Ascending aorta (tissue), 2 donors: Measurements from ENCODE around the gene RNF11. TPM values are rescaled to one million over a fixed set of nuclear protein-coding genes. Genes with fewer than 3 reads are reported as not detected.

ENCODE experiments used
- DNase-seq, 2 donors: peaks; one replicate each; pipeline ENCODE4 v3.0.0-alpha.2; 2019; ENCODE audit warnings: low spot score in 2 of 2
- H3K27ac ChIP-seq, 2 donors: fragments of 200-600 bp; sonication (generic); one replicate each; pipeline ENCODE4 v1.5.1; 2016 to 2017; ENCODE audit warnings: mild to moderate bottlenecking in 1 of 2
- H3K27me3 ChIP-seq: fragments of 200-600 bp; sonication (generic); one replicate; pipeline ENCODE4 v1.5.1; 2017
- H3K36me3 ChIP-seq, 2 donors: fragments of 200-600 bp; sonication (generic); one replicate each; pipeline ENCODE4 v1.5.1; 2016
- H3K4me1 ChIP-seq, 2 donors: fragments of 200-600 bp; sonication (generic); one replicate each; pipeline ENCODE4 v1.5.1; 2016 to 2017; ENCODE audit warnings: mild to moderate bottlenecking in 1 of 2
- H3K4me3 ChIP-seq, 2 donors: fragments of 200-600 bp; sonication (generic); one replicate each; pipeline ENCODE4 v1.5.1; 2016 to 2017; ENCODE audit warnings: mild to moderate bottlenecking in 1 of 2
- H3K9me3 ChIP-seq, 2 donors: fragments of 200-600 bp; sonication (generic); one replicate each; pipeline ENCODE4 v1.5.1; 2016
- intact Hi-C: fragments of 100-400 bp; cut with DNase I; formaldehyde crosslinking; loops from one replicate; pipeline ENCODE4 v1.15.1; 2023
- total RNA-seq: library from RNA; depleted of rRNA; stranded (reverse); fragments of >200 nt; gene quantifications from one replicate; pipeline ENCODE4 v1.1.0, GENCODE V29; 2016
- TF ChIP-seq, protein P1 (sequence below), 3 experiments: fragments of 200-600 bp in 2 of 3; fragments of 450-650 bp in 1 of 3; sonication (generic) in 2 of 3; IDR thresholded peaks; one replicate each; pipeline ENCODE4 v1.5.1; 2016 to 2019; ENCODE audit warnings: antibody characterized with exemption in 3 of 3, mild to moderate bottlenecking in 1 of 3, moderate library complexity in 1 of 3

The RNF11 gene
- total RNA-seq, 1 donor from 2014 or later: 56.9 TPM

DNA sequence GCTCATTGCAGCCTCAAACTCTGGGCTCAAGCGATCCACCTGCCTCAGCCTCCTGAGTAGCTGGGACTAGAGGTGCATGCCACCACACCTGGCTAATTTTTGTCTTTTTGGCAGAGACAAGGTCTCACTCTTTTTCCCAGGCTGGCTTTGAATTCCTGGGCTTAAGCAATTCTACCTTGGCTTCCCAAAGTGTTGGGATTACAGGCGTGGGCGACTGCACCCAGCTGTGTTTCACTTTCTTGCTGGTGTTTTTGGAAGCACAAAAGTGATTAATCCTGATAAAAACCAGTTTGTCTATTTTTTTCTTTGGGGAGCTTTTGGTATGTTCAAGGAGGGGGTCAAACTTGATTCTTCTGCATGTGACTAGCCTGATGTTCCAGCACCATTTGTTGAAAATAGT, 19.3 kb downstream of the RNF11 start:
- Histone ChIP-seq H3K36me3 (no peaks in the 10 kb centered on the region), H3K27ac (peak overlapping the region in 1 of 2 donors; percentile 2), H3K4me3 (no peak overlapping the region), H3K27me3 (no peaks in the 10 kb centered on the region), H3K4me1 (peaks cover 0 to 20% of the 10 kb centered on the region in 2 donors), H3K9me3 (no peaks in the 10 kb centered on the region)
- no peak for DNase-seq
- TF ChIP-seq, protein P1, sequence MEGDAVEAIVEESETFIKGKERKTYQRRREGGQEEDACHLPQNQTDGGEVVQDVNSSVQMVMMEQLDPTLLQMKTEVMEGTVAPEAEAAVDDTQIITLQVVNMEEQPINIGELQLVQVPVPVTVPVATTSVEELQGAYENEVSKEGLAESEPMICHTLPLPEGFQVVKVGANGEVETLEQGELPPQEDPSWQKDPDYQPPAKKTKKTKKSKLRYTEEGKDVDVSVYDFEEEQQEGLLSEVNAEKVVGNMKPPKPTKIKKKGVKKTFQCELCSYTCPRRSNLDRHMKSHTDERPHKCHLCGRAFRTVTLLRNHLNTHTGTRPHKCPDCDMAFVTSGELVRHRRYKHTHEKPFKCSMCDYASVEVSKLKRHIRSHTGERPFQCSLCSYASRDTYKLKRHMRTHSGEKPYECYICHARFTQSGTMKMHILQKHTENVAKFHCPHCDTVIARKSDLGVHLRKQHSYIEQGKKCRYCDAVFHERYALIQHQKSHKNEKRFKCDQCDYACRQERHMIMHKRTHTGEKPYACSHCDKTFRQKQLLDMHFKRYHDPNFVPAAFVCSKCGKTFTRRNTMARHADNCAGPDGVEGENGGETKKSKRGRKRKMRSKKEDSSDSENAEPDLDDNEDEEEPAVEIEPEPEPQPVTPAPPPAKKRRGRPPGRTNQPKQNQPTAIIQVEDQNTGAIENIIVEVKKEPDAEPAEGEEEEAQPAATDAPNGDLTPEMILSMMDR (IDR thresholded peaks at IDR 0.05): no peak
- intact Hi-C loops: no loop called here

DNA sequence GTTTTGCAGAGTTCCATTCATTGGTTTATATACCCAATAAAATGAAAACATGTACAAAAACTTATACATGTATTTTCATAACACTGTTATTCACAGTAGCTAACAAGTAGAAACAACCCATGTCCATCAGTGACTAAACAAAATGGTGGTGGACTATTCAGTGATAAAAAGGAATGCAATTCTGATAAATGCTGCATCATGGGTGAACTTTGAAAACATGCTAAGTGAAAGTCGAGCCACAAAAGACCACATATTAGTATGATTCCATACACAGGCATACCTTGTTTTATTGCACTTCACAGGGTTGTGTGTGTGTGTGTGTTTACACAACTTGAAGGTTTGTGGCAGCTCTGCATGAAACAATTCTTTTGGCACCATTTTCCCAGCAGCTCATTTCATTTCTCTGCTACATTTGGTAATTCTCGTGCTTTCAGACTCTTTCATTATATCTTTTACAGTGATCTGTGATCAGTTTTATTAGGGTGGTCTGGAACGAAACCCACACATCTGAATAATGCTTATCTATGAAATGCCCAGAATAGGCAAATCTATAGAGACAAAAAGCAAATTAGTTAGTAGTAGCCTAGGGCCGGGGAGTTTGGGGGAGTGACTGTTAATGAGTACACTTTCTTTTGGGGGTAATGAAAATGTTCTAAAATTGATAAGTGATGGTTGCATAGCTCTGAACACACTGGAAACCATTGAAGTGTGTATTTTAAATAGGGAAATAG, 27.2 kb downstream of the RNF11 start:
- Histone ChIP-seq H3K27ac (peak overlapping the region; percentile 80 to 81), H3K27me3 (no peaks in the 10 kb centered on the region), H3K4me3 (no peak overlapping the region), H3K4me1 (peaks cover 13 to 73% of the 10 kb centered on the region in 2 donors), H3K36me3 (no peaks in the 10 kb centered on the region), H3K9me3 (no peaks in the 10 kb centered on the region)
- intact Hi-C loops: no loop called here
- no peak for DNase-seq
- TF ChIP-seq, protein P1 (IDR thresholded peaks at IDR 0.05): no peak

DNA sequence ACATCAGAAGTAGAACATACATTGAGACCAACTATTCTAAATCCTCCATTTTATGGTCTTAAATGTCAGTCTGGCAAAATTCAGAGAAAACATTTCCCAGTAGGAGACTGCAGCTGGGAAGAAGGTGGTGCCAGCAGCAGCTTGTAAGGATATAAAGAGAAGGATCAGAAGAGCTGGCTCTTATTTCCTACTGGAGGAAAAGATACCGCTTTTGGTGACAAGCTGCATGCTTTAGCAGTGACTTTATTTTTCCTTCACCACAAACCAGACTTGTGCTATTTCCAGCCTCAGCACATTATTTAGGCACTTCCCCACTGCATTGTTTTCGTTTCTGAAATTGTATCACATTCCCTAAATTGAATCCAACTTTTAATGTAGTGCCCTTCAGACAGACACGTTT, 28.4 kb downstream of the RNF11 start:
- H3K27ac ChIP-seq: peak overlapping the region; percentile 80 to 81
- H3K4me3 ChIP-seq: peak overlapping the region; percentile 23 to 39
- no peaks in the 10 kb centered on the region for H3K36me3 ChIP-seq
- H3K27me3 ChIP-seq: no peaks in the 10 kb centered on the region
- intact Hi-C loops: loop anchor here (1.0 kb wide), 1 partner anchor 28 kb away; the partner anchor contains the start of gene RNF11
- TF ChIP-seq, protein P1 (IDR thresholded peaks at IDR 0.05): no peak
- no peaks in the 10 kb centered on the region for H3K9me3 ChIP-seq
- DNase-seq: peak in 1 of 2 donors; percentile 71
- peaks cover 13 to 78% of the 10 kb centered on the region in 2 donors for H3K4me1 ChIP-seq

DNA sequence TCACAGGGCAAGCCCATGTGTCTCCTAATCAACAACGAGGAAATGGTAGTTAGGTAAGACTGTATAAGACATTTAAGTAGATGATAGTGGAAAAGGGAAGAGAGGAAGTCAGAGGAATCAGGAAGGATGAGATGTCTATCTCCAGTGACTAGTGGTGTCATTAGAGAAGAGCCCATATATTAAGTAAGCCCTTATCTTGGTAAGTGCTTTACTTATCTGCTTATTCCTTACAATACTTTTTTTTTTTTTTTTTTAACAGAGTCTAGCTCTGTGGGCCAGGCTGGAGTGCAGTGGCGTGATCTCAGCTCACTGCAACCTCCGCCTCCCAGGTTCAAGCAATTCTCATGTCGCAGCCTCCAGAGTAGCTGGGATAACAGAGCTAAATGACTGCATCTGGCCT, 29.5 kb downstream of the RNF11 start:
- intact Hi-C loops: no loop called here
- H3K27me3 ChIP-seq: no peaks in the 10 kb centered on the region
- TF ChIP-seq, protein P1 (IDR thresholded peaks at IDR 0.05): no peak
- no peaks in the 10 kb centered on the region for H3K9me3 ChIP-seq
- peaks cover 13 to 83% of the 10 kb centered on the region in 2 donors for H3K4me1 ChIP-seq
- DNase-seq: no peak
- H3K27ac ChIP-seq: peak overlapping the region; percentile 80 to 81
- no peak overlapping the region for H3K4me3 ChIP-seq
- H3K36me3 ChIP-seq: no peaks in the 10 kb centered on the region

DNA sequence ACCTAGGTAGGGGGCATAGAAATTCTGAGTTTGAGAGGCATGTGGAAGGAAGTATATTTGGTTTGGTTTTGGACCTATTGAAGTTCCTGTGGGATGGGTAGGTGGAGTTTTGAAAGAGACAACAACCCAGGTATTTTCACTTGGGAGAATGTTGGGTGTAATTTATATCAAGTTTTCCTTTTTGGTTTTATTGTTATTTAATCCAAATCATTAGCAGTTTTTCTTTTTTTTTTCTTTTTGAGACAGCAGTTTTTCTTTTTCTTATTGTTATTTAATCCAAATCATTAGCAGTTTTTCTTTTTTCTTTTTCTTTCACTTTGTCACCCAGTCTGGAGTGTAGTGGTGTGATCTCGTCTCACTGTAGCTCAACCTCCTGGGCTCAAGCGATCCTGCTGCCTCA, 30.1 kb downstream of the RNF11 start:
- no peak for DNase-seq
- H3K27ac ChIP-seq: peak overlapping the region; percentile 80 to 81
- no peaks in the 10 kb centered on the region for H3K27me3 ChIP-seq
- no peak overlapping the region for H3K4me3 ChIP-seq
- TF ChIP-seq, protein P1 (IDR thresholded peaks at IDR 0.05): no peak
- no peaks in the 10 kb centered on the region for H3K36me3 ChIP-seq
- intact Hi-C loops: no loop called here
- peaks cover 13 to 83% of the 10 kb centered on the region in 2 donors for H3K4me1 ChIP-seq
- no peaks in the 10 kb centered on the region for H3K9me3 ChIP-seq
